ENCODE data around the gene NRAP.

DNA sequence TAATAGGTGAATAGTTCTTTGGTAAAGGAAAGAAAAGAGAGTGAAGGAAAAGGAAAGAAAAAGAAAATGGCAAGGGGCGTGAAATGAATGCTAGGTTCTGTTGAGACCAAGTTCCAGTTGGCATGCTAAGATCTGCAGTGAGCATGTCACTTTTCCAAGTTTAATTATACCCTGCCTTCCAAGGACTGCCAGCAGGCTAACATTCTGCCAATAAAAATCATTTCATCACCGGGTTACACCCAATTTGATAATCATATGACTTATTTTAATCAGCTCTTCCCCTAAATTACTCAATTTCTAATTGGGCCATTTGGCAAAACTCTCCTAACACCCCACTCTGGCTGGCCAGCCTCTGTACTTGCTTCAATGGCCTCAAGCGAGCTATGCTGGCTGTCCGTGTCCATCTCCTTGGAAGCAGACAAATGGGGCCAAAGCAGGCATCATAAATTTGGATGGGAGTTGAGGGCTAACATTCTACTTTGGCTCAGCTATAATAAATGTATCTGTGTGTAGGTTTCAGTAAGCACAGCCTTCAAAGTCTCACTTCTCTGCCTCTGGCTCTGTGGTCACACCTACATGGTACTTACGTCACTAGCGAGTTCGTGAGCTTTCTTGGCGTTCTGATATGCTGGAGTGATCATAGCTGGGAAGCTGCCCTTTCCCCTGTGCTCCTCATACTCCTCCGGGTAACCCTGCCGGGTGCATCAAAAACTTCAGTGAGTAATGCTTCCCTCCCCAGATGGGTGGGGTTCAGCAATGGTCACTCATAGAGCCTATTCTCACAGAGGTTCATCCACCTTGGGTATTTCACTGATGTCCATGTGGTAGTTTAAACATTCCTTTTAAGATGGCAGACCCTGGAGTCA is 17.3 kb downstream of the NRAP start:
- no peak for TF ChIP-seq POLR2A (IDR thresholded peaks at IDR 0.05; ENCODE audit: control extremely low read depth in 1 of 2, low read depth in 2 of 2, low read length in 2 of 2)
- no peak for TF ChIP-seq YY1 (IDR thresholded peaks at IDR 0.05; ENCODE audit: low read depth, low read length)
- TF ChIP-seq SP1 (IDR thresholded peaks at IDR 0.05; ENCODE audit: low read depth, low read length): no peak
- TF ChIP-seq, protein P1, sequence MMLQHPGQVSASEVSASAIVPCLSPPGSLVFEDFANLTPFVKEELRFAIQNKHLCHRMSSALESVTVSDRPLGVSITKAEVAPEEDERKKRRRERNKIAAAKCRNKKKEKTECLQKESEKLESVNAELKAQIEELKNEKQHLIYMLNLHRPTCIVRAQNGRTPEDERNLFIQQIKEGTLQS (IDR thresholded peaks at IDR 0.05; ENCODE audit: insufficient read depth, low read depth, low read length): no peak
